Ovary (tissue), 3 donors: ENCODE results near the gene CREB3L1.

ENCODE experiments used
- CTCF ChIP-seq, 3 donors: fragments of 450-650 bp in 2 of 3; fragments of 200-600 bp in 1 of 3; IDR thresholded peaks; one replicate each; pipeline versions ENCODE4 v1.5.1 to v1.8.0; 2016 to 2022; ENCODE audit warnings: antibody characterized with exemption in 3 of 3, mild to moderate bottlenecking in 1 of 3
- EP300 ChIP-seq: sonication (generic); formaldehyde crosslinking; IDR thresholded peaks from one replicate; pipeline ENCODE4 v1.6.1; 2017; ENCODE audit warnings: antibody characterized with exemption
- donor health status: DM: no; HTN: no; CAD: no.

DNA sequence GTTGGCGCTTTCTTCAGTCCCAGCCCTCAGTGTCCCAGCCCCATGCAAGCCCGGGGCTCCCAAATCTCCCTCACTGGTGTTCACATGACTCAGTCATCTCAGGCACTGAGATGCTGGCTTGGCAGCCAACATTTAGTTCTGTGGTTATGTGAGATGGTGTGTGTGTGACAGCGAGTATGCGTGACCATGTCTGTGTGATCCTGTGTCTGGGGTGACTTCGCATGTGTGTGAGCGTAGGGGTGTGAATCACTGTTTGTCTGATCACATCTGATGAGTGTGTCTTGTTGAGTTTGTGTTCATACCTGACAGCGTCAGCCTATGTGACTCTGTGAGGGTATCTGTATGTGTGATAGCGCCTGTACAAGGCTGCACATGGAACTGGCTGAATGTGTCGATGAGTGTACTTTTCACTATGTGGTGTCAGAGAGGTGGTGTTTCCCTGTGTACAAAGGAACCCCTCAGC, 16.2 kb downstream of the CREB3L1 start:
- no peak for TF ChIP-seq CTCF (IDR thresholded peaks at IDR 0.05)
- TF ChIP-seq EP300: no peak
